Thoracic aorta (tissue), 2 donors: ENCODE data around the gene SNTB2. TPM values are rescaled to one million over a fixed set of nuclear protein-coding genes. Genes with fewer than 3 reads are reported as not detected.

Source experiments
- ATAC-seq: fragments of 150-250 bp; one replicate; pipeline ENCODE4 v1.8.0; 2017; ENCODE audit warnings: low read depth; ENCODE audit not compliant: insufficient number of reproducible peaks, low FRiP score
- DNase-seq: peaks from one replicate; pipeline ENCODE4 v3.0.0-alpha.2; 2020; ENCODE audit warnings: low spot score
- H3K27ac ChIP-seq, 2 donors: fragments of 200-600 bp; sonication (generic); 1 replicate in 1 of 2; 2 replicates in 1 of 2; pipeline ENCODE4 v1.5.1; 2016; ENCODE audit warnings: mild to moderate bottlenecking in 2 of 2, moderate library complexity in 2 of 2
- H3K27me3 ChIP-seq: fragments of 200-600 bp; sonication (generic); replicated peaks from 2 replicates; pipeline ENCODE4 v1.6.0; 2016; ENCODE audit warnings: mild to moderate bottlenecking; ENCODE audit not compliant: insufficient read depth
- H3K36me3 ChIP-seq: fragments of 200-600 bp; sonication (generic); one replicate; pipeline ENCODE4 v1.5.1; 2016
- H3K4me1 ChIP-seq, 2 donors: fragments of 200-600 bp; sonication (generic); 1 replicate in 1 of 2; 2 replicates in 1 of 2; pipeline versions ENCODE4 v1.5.1 to v1.6.0; 2016; ENCODE audit warnings: low read depth in 2 of 2, mild to moderate bottlenecking in 1 of 2; ENCODE audit not compliant: control insufficient read depth in 1 of 2
- H3K4me3 ChIP-seq: fragments of 200-600 bp; sonication (generic); 2 replicates; pipeline ENCODE4 v1.5.1; 2016; ENCODE audit warnings: mild to moderate bottlenecking
- H3K9me3 ChIP-seq: fragments of 200-600 bp; sonication (generic); 2 replicates; pipeline ENCODE4 v1.5.1; 2016
- total RNA-seq, 2 donors: library from RNA; depleted of rRNA; stranded (reverse); fragments of >200 nt; gene quantifications; one replicate each; pipeline versions ENCODE4 v1.1.0 to v1.2.3, GENCODE V29; 2016
- TF ChIP-seq, protein P1 (sequence below): fragments of 200-600 bp; sonication (generic); IDR thresholded peaks from one replicate; pipeline ENCODE4 v1.5.1; 2019; ENCODE audit warnings: antibody characterized with exemption

Gene SNTB2
- total RNA-seq, 2 donors from 2014 or later = 39.4 to 65.5 TPM

GRCh38 chr16:69195369-69196029 is 8.5 kb downstream of the SNTB2 start:
- no peaks in the 10 kb centered on the region for H3K9me3 ChIP-seq
- H3K36me3 ChIP-seq = no peaks in the 10 kb centered on the region
- ATAC-seq (no peak), DNase-seq (no peak)
- no peak overlapping the region for H3K4me3 ChIP-seq
- TF ChIP-seq, protein P1, sequence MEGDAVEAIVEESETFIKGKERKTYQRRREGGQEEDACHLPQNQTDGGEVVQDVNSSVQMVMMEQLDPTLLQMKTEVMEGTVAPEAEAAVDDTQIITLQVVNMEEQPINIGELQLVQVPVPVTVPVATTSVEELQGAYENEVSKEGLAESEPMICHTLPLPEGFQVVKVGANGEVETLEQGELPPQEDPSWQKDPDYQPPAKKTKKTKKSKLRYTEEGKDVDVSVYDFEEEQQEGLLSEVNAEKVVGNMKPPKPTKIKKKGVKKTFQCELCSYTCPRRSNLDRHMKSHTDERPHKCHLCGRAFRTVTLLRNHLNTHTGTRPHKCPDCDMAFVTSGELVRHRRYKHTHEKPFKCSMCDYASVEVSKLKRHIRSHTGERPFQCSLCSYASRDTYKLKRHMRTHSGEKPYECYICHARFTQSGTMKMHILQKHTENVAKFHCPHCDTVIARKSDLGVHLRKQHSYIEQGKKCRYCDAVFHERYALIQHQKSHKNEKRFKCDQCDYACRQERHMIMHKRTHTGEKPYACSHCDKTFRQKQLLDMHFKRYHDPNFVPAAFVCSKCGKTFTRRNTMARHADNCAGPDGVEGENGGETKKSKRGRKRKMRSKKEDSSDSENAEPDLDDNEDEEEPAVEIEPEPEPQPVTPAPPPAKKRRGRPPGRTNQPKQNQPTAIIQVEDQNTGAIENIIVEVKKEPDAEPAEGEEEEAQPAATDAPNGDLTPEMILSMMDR = no peak
- H3K27ac ChIP-seq = no peak overlapping the region
- peaks cover 26 to 49% of the 10 kb centered on the region in 2 donors for H3K4me1 ChIP-seq
- no peaks in the 10 kb centered on the region for H3K27me3 ChIP-seq

- ATAC-seq = no peak
- TF ChIP-seq, protein P1 = no peak
Observed at GRCh38 chr16:69197573-69197972, 10.6 kb downstream of the SNTB2 start.

DNA sequence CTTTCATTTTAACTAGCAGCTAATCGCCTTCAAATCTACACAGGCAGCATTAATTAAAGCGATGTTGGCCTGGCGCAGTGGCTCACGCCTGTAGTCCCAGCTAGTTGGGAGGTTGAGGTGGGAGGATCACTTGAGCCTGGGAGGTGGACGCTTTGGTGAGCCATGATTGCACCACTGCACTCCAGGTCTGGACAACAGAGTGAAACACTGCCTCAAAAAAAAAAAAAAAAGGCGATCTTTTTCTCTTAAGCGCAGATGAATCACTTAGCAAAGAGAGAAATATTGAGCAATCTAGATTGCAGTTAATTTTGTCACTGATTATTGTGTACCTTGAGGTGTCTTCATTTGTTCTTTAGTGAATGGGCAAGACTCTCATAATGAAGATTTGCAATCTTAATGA is 12.4 kb downstream of the SNTB2 start:
- peaks cover 10 to 32% of the 10 kb centered on the region in 2 donors for H3K4me1 ChIP-seq
- no peak overlapping the region for H3K27ac ChIP-seq
- H3K36me3 ChIP-seq = no peaks in the 10 kb centered on the region
- no peak overlapping the region for H3K4me3 ChIP-seq
- ATAC-seq (no peak), DNase-seq (no peak)
- H3K27me3 ChIP-seq = no peaks in the 10 kb centered on the region
- no peaks in the 10 kb centered on the region for H3K9me3 ChIP-seq
- TF ChIP-seq, protein P1 = no peak

More at GRCh38 chr16:69197573-69197972, 10.6 kb downstream of the SNTB2 start:
- Histone ChIP-seq H3K9me3 (no peaks in the 10 kb centered on the region), H3K4me1 (peaks cover 10 to 41% of the 10 kb centered on the region in 2 donors), H3K36me3 (no peaks in the 10 kb centered on the region), H3K4me3 (no peak overlapping the region), H3K27me3 (no peaks in the 10 kb centered on the region), H3K27ac (no peak overlapping the region)
- no peak for DNase-seq

DNA sequence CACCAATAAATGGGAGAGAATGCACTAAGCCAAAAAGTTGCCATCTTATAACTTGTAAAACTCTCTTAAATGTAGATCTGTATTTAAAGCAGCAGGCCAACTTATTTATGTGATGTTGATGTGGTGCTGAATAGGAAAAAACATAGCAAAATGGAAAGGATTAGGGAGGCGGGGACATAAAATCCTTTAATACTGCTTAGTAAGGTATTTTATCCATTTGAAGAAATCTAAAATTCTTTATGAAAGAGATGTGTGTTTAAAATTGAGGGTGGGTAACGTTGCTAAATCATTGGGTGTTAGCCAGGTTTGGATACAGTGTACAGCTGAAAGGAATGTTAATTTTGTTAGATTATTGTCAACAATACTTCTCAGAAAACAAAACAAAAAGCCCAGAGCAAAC is 14.3 kb downstream of the SNTB2 start:
- DNase-seq = no peak
- TF ChIP-seq, protein P1 = no peak
- H3K9me3 ChIP-seq = no peaks in the 10 kb centered on the region
- H3K36me3 ChIP-seq = no peaks in the 10 kb centered on the region
- H3K4me1 ChIP-seq = peaks cover 14 to 30% of the 10 kb centered on the region in 2 donors
- H3K27me3 ChIP-seq = no peaks in the 10 kb centered on the region
- no peak overlapping the region for H3K27ac ChIP-seq
- no peak for ATAC-seq
- no peak overlapping the region for H3K4me3 ChIP-seq

DNA sequence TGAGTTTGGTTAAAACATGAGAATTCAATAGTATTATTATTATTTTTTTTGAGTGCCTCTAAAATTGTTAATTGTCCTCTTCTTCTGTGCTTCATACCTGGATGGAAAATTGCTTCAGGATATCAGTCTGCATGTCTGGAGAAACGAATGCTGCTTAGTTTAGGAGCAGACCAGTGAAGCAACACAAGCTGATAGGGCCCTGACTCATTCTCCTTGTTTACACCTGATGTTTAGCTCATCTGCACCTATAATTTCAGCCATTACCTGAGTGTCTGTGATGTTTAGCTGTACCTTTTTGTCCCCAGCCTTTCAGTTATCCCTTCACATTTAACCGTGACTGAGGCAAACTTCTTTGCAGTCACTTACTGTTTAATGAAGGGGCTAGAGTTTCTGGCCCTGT is 14.8 kb downstream of the SNTB2 start:
- H3K4me1 ChIP-seq = peaks cover 14 to 30% of the 10 kb centered on the region in 2 donors
- TF ChIP-seq, protein P1 = no peak
- no peaks in the 10 kb centered on the region for H3K27me3 ChIP-seq
- no peak overlapping the region for H3K4me3 ChIP-seq
- no peaks in the 10 kb centered on the region for H3K9me3 ChIP-seq
- ATAC-seq (no peak), DNase-seq (no peak)
- no peak overlapping the region for H3K27ac ChIP-seq
- H3K36me3 ChIP-seq = no peaks in the 10 kb centered on the region
